AG09319 (cell line): ENCODE measurements around the gene CNOT3.

Source experiments
- DNase-seq: peaks from one replicate; pipeline ENCODE4 v3.0.0-alpha.2; 2010; ENCODE audit warnings: low read depth; ENCODE audit errors: extremely low read depth
- TF ChIP-seq, protein P1 (sequence below): IDR thresholded peaks from 2 replicates; pipeline ENCODE4 v1.5.1; 2011; ENCODE audit warnings: low read depth, mild to moderate bottlenecking, inconsistent platforms, low read length, moderate library complexity

Gene CNOT3

DNA sequence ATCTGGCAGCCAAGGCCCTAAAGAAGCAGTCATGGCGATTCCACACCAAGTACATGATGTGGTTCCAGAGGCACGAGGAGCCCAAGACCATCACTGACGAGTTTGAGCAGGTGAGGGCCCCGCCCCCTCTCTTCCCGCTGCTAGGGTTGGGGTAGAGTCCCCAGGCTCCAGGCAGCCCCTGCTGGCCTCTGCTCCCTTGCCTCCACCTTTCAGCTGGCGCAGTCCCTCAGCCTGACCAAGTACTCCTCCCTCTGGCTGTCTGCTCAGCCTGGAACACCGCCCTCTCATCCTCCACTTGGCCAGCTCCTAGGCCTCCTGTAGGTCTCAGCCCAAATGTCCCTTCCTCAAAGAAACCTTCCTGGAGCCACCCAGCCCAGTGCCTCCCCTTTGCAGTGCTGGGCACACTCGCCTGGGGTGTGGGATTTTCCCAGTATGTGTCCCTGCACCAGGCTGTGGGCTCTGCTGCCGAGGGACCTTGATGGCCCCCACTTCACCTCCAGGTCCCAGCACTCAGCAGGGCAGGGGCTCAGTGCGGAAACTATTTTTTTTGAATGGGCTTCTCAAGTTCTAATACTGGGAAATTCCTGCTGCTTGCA is 16.3 kb downstream of the CNOT3 start:
- no peak for DNase-seq
- TF ChIP-seq, protein P1, sequence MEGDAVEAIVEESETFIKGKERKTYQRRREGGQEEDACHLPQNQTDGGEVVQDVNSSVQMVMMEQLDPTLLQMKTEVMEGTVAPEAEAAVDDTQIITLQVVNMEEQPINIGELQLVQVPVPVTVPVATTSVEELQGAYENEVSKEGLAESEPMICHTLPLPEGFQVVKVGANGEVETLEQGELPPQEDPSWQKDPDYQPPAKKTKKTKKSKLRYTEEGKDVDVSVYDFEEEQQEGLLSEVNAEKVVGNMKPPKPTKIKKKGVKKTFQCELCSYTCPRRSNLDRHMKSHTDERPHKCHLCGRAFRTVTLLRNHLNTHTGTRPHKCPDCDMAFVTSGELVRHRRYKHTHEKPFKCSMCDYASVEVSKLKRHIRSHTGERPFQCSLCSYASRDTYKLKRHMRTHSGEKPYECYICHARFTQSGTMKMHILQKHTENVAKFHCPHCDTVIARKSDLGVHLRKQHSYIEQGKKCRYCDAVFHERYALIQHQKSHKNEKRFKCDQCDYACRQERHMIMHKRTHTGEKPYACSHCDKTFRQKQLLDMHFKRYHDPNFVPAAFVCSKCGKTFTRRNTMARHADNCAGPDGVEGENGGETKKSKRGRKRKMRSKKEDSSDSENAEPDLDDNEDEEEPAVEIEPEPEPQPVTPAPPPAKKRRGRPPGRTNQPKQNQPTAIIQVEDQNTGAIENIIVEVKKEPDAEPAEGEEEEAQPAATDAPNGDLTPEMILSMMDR: no peak

DNA sequence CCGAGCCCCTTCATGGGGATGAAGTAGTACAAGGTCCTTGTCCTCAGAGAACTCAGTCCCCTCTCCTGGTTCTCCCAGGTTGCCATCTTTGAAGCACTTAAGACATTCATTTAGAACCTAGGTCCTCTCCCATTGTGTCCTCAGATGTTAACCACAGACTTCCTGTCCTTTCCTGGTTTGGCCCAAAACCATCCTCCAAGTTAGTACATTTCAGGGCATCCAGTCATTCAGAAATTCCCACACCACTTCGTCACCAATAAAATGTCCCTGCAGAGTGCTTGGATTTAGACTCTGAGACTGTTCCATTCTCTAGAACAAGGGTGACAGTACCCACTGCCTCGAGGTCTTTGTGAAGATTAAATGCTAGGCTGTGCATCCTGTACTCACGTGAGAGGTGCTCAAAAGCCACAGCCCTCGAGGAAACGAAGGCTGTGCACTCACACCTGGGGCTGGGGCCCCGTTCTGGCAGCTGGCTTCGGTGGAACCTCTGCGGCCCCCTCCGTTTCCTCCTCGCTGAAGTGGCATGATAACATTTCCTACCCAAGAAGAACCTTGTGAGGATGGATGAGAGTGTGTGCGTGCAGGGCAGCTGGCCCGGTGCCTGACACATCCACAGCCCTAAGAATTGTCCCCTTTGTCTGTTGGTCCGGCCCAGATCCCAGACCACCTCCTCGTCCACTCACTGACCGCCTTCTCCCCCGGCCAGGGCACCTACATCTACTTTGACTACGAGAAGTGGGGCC is 17.2 kb downstream of the CNOT3 start:
- DNase-seq: no peak
- TF ChIP-seq, protein P1: no peak

DNA sequence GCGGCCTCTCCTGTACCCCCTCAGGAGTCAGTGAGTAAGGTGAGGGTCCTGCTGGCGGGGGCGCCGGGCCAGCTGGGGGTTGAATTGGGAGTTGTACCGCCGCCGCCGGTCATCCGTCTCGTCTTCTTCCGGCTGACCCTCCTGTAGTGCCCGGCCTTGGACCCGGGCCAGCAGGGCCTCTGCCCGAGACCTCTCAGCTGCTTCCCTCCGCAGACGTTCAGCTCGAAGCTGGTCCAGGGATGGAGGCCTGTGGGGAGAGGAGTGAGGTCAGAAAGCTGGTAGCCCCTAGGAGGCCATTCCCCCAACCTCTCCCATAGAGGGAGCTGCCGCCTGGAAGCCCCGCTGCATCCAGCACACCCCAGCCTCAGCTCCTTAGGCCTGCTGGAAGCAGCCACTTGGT is 18.1 kb downstream of the CNOT3 start:
- TF ChIP-seq, protein P1: no peak
- no peak for DNase-seq

DNA sequence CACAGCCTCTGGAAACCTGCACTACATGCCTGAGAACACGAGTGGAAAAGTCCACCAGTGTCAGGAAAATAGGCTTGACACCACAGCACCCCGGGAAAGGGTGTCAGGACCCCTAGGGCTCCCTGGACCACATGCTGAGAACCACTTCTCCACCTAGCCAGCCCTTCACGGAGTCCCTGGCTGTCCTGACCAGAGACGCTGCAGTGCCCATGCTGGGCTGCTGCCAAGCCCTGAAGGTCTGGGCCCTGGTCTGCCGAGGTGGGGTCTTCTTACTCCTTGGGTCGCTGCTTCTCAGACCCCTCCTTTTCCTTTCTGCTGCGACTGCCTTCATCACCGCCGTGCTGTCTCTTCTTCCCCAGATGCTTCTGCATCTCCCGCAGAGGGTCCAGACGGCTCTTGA is 18.9 kb downstream of the CNOT3 start:
- no peak for DNase-seq
- TF ChIP-seq, protein P1: no peak

DNA sequence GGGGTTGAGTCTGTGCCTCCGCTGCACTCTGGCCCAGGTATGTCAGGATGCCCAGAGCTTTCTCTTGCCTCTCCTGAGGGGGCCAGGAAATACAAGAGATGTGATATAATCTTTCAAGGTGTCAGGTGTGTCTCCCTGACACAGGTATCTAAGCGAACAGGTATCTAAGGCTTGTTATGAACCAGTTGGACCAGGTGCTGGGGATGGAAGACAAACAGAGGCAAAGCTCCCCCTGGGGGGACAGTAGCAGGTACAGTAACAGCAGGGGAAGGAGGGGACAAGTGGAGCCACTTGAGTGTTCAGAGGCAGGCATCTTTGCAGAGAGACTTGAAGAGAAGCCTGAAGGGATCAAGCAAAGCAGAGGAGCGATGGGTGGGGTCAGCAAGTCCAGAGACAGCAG is 19.4 kb downstream of the CNOT3 start:
- TF ChIP-seq, protein P1: no peak
- no peak for DNase-seq

DNA sequence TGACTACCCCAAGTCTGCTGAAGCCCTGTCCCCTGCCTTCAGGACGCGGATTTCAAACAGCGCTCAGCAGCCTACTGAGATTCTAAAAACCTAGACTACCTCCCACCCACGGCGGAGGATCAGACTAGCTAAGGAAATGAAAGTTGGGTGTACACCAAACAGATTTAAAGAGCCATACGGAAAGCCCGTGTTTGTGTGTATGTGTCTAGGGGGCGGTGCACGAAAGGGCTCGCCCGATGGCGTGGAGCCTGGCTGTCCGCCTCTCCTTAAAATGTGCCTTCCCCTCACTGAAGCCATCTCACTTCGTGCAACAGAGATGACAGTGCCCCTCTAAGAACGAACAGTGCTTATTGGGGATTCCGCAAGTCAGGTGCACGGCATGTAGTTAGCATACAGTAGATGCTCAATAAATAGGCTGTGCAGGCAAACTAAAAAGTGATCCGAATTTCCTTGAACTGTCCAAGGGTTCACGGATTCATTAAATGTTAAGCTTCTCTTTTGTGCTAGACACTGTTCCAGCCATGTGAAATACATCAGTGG is 21.3 kb downstream of the CNOT3 start:
- TF ChIP-seq, protein P1: no peak
- DNase-seq: no peak
